PC-3 (cell line): ENCODE data around the gene ZIC4. TPM values are rescaled to one million over a fixed set of nuclear protein-coding genes. Genes with fewer than 3 reads are reported as not detected.

Experiments used
- ATAC-seq: fragments of 200-7000 bp; cut with Tn5 transposase; 2 replicates; pipeline ENCODE4 v1.9.1; 2020; ENCODE audit warnings: mild to moderate bottlenecking, moderate library complexity
- BruUV-seq: library from RNA; stranded (reverse); fragments of 400-500 nt; replicated peaks from 2 replicates; lab custom pipeline; 2021; lab: Mats Ljungman, UMichigan
- CTCF ChIA-PET: fragments of 300-600 bp; sonication (Branson Sonifier 250); formaldehyde crosslinking; loops from one replicate; lab custom pipeline; 2022; ENCODE audit warnings: antibody characterized with exemption; lab: Charles Lee
- POLR2A ChIA-PET: fragments of 300-600 bp; sonication (Branson Sonifier 250); formaldehyde crosslinking; loops from one replicate; lab custom pipeline; 2022; ENCODE audit warnings: antibody characterized with exemption; ENCODE audit not compliant: unreplicated experiment; lab: Charles Lee
- DNase-seq: peaks from one replicate; pipeline ENCODE4 v3.0.0-alpha.2; 2015
- H2AFZ ChIP-seq: fragments of 300-600 bp; sonication (generic); 2 replicates; pipeline ENCODE4 v1.6.0; 2016; ENCODE audit warnings: antibody characterized with exemption, low read length
- H3F3A ChIP-seq: fragments of 300-600 bp; sonication (generic); one replicate; pipeline ENCODE4 v1.6.0; 2017; ENCODE audit warnings: antibody characterized with exemption, low read length, control low read depth, mild to moderate bottlenecking; ENCODE audit not compliant: unreplicated experiment
- H3K27ac ChIP-seq: fragments of 300-600 bp; sonication (generic); 2 replicates; pipeline ENCODE4 v1.5.1; 2016; ENCODE audit warnings: mild to moderate bottlenecking, low read length
- H3K27me3 ChIP-seq: fragments of 300-600 bp; sonication (generic); 2 replicates; pipeline ENCODE4 v1.6.1; 2016; ENCODE audit warnings: low read length, mixed read lengths
- H3K36me3 ChIP-seq: fragments of 300-600 bp; sonication (generic); 2 replicates; pipeline ENCODE4 v1.6.1; 2016; ENCODE audit warnings: low read depth, mixed run types, low read length, mixed read lengths
- H3K4me1 ChIP-seq: fragments of 300-600 bp; sonication (generic); 2 replicates; pipeline ENCODE4 v1.5.1; 2016; ENCODE audit warnings: low read length; ENCODE audit not compliant: insufficient read depth
- H3K4me2 ChIP-seq: fragments of 300-600 bp; sonication (generic); 2 replicates; pipeline ENCODE4 v1.6.0; 2016; ENCODE audit warnings: low read length
- H3K4me3 ChIP-seq: fragments of 300-600 bp; sonication (generic); 2 replicates; pipeline ENCODE4 v1.5.1; 2016; ENCODE audit warnings: mild to moderate bottlenecking, low read length, mixed read lengths
- H3K79me2 ChIP-seq: fragments of 300-600 bp; sonication (generic); 2 replicates; pipeline ENCODE4 v1.6.1; 2017; ENCODE audit warnings: low read length, mixed read lengths
- H3K9ac ChIP-seq: fragments of 300-600 bp; sonication (generic); 2 replicates; pipeline ENCODE4 v1.6.0; 2016; ENCODE audit warnings: mild to moderate bottlenecking, low read length
- H3K9me2 ChIP-seq: fragments of 300-600 bp; sonication (generic); replicated peaks from 2 replicates; pipeline ENCODE4 v1.6.1; 2016; ENCODE audit warnings: mixed run types, low read length, mixed read lengths
- H3K9me3 ChIP-seq: fragments of 300-600 bp; sonication (generic); 2 replicates; pipeline ENCODE4 v1.6.1; 2016; ENCODE audit warnings: low read length, mixed read lengths
- H4K20me1 ChIP-seq: fragments of 300-600 bp; sonication (generic); 2 replicates; pipeline ENCODE4 v1.6.1; 2016; ENCODE audit warnings: low read length, mixed read lengths
- EZH2 ChIP-seq: fragments of 300-600 bp; sonication (generic); IDR thresholded peaks from one replicate; pipeline ENCODE4 v1.6.1; 2017; ENCODE audit warnings: antibody characterized with exemption, mild to moderate bottlenecking, low read length; ENCODE audit not compliant: unreplicated experiment
- EZH2phosphoT487 ChIP-seq: fragments of 300-600 bp; sonication (generic); IDR thresholded peaks from 2 replicates; pipeline ENCODE4 v1.6.1; 2018; ENCODE audit warnings: mild to moderate bottlenecking, antibody characterized with exemption, low read length, borderline replicate concordance
- intact Hi-C: fragments of 100-400 bp; cut with micrococcal nuclease; formaldehyde crosslinking; loops from 2 replicates; pipeline ENCODE4 v1.9.0; 2023
- total RNA-seq: library from RNA; depleted of rRNA; stranded (reverse); fragments of >200 nt; gene quantifications from 2 replicates; pipeline ENCODE4 v1.2.3, GENCODE V29; 2014
- TF ChIP-seq, protein P1 (sequence below): fragments of 300-600 bp; sonication (generic); conservative IDR thresholded peaks from 2 replicates; pipeline ENCODE4 v1.5.1; 2017; ENCODE audit warnings: antibody characterized with exemption, low read depth, mild to moderate bottlenecking, low read length

Gene ZIC4
- total RNA-seq, 1 experiment from 2014 or later: not detected

DNA sequence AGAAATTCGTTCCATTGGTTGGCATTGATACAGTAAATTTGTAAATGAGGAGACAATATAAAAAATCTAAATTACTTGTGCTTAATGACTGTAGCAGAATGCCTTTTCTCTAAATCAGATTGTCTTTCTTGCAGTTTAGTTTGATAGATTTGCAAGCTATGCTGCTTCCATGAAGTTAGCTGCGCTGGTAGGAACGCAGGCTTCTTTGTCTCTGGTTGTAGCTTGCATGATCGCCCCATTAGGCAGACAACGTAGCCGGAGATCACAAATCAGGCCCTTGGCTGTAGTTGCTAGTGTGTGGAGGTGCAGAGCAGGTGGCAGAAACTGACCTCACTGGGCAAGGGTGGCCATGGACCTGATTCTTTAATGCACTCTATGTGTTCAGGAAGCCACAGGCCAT, 8.9 kb upstream of the ZIC4 start:
- CTCF ChIA-PET: no interaction called here

GRCh38 chr3:147414390-147415138, 8.2 kb upstream of the ZIC4 start:
- ChIA-PET POLR2A (no interaction called here), CTCF (no interaction called here)
- no peak overlapping the region for H2AFZ ChIP-seq
- no TSS peak for BruUV-seq
- H3K36me3 ChIP-seq: no peaks in the 10 kb centered on the region
- no peak overlapping the region for H3K4me2 ChIP-seq
- H3K4me3 ChIP-seq: no peak overlapping the region
- H3K27ac ChIP-seq: no peak overlapping the region
- H4K20me1 ChIP-seq: no peaks in the 10 kb centered on the region
- ATAC-seq: no peak
- DNase-seq: no peak
- no peaks in the 10 kb centered on the region for H3K9me3 ChIP-seq
- no peak for TF ChIP-seq EZH2phosphoT487
- peak; percentile 51 for TF ChIP-seq EZH2
- TF ChIP-seq, protein P1, sequence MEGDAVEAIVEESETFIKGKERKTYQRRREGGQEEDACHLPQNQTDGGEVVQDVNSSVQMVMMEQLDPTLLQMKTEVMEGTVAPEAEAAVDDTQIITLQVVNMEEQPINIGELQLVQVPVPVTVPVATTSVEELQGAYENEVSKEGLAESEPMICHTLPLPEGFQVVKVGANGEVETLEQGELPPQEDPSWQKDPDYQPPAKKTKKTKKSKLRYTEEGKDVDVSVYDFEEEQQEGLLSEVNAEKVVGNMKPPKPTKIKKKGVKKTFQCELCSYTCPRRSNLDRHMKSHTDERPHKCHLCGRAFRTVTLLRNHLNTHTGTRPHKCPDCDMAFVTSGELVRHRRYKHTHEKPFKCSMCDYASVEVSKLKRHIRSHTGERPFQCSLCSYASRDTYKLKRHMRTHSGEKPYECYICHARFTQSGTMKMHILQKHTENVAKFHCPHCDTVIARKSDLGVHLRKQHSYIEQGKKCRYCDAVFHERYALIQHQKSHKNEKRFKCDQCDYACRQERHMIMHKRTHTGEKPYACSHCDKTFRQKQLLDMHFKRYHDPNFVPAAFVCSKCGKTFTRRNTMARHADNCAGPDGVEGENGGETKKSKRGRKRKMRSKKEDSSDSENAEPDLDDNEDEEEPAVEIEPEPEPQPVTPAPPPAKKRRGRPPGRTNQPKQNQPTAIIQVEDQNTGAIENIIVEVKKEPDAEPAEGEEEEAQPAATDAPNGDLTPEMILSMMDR: no peak
- no peaks in the 10 kb centered on the region for H3K4me1 ChIP-seq
- H3K9ac ChIP-seq: no peak overlapping the region
- intact Hi-C loops: no loop called here
- H3K79me2 ChIP-seq: no peaks in the 10 kb centered on the region
- H3F3A ChIP-seq: no peaks in the 10 kb centered on the region
- peaks cover 84% of the 10 kb centered on the region for H3K27me3 ChIP-seq
- no peaks in the 10 kb centered on the region for H3K9me2 ChIP-seq

More for the DNA sequence above, 8.9 kb upstream of the ZIC4 start:
- TF ChIP-seq EZH2 (no peak), EZH2phosphoT487 (no peak)
- TF ChIP-seq, protein P1: no peak
- ATAC-seq (no peak), DNase-seq (no peak)
- Histone ChIP-seq H3K9me3 (no peaks in the 10 kb centered on the region), H3K36me3 (no peaks in the 10 kb centered on the region), H3K4me3 (no peak overlapping the region), H3K9me2 (no peaks in the 10 kb centered on the region), H3K9ac (no peak overlapping the region), H4K20me1 (no peaks in the 10 kb centered on the region), H3K27ac (no peak overlapping the region), H2AFZ (no peak overlapping the region), H3K4me2 (no peak overlapping the region), H3K4me1 (no peaks in the 10 kb centered on the region), H3K79me2 (no peaks in the 10 kb centered on the region), H3K27me3 (peaks cover 91% of the 10 kb centered on the region), H3F3A (no peaks in the 10 kb centered on the region)
- intact Hi-C loops: no loop called here
- BruUV-seq: no TSS peak
- POLR2A ChIA-PET: no interaction called here

DNA sequence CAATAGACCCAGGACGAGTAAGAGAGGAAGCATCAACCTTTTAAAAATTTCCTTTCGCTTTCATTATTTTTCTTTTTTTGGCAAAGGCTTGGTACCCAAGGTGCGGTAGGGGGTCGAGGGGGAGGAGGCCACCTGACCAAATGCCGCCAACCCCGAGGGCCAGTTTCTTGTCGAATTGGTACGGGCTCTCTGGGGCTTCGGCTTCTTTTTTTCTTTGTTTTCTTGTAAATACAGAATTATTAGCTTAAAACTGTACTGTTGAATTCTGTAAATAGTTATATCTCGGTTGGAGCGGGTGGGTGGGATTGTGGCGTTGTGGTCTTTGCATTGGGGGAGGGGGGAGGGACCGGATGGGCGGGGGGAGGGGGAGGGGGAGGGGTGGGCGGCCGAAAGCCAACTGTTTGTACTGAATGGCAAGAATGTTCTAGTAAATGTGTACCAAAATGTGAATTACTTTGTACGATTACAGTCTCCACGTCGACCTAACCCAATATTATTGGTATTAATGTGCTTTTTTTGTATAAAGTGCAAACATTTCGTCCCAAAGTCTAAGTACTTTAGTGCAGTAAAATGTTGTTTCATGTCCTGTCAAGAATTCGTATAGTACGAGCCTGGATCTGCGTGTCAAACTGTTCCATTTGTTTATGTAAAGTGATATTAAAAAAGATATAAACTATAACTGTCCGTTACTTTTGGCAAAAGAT, 7.5 kb upstream of the ZIC4 start:
- no peaks in the 10 kb centered on the region for H3K9me2 ChIP-seq
- no peak for TF ChIP-seq EZH2phosphoT487
- TF ChIP-seq, protein P1: no peak
- no peak for TF ChIP-seq EZH2
- H2AFZ ChIP-seq: no peak overlapping the region
- no peaks in the 10 kb centered on the region for H3K9me3 ChIP-seq
- H3K36me3 ChIP-seq: no peaks in the 10 kb centered on the region
- no peak overlapping the region for H3K4me3 ChIP-seq
- DNase-seq (no peak), ATAC-seq (no peak)
- CTCF ChIA-PET: no interaction called here
- intact Hi-C loops: no loop called here
- H3K9ac ChIP-seq: no peak overlapping the region
- no peaks in the 10 kb centered on the region for H3K79me2 ChIP-seq
- H3K4me1 ChIP-seq: no peaks in the 10 kb centered on the region
- H3F3A ChIP-seq: no peaks in the 10 kb centered on the region
- POLR2A ChIA-PET: no interaction called here
- H3K27ac ChIP-seq: no peak overlapping the region
- H3K4me2 ChIP-seq: peak overlapping the region; percentile 43
- H4K20me1 ChIP-seq: no peaks in the 10 kb centered on the region
- no TSS peak for BruUV-seq
- peaks cover 83% of the 10 kb centered on the region for H3K27me3 ChIP-seq
